Lower leg skin (tissue), 3 donors: ENCODE data around the gene CCT6B.

ENCODE experiments used
- CTCF ChIP-seq, 3 donors: fragments of 450-650 bp; IDR thresholded peaks; one replicate each; pipeline ENCODE4 v1.5.1; 2016; ENCODE audit warnings: antibody characterized with exemption in 3 of 3, mild to moderate bottlenecking in 3 of 3, moderate library complexity in 2 of 3
- POLR2A ChIP-seq, 2 donors: fragments of 450-650 bp; IDR thresholded peaks; one replicate each; pipeline ENCODE4 v1.6.1; 2016 to 2017; ENCODE audit warnings: antibody characterized with exemption in 2 of 2, mild to moderate bottlenecking in 1 of 2, moderate library complexity in 1 of 2

DNA sequence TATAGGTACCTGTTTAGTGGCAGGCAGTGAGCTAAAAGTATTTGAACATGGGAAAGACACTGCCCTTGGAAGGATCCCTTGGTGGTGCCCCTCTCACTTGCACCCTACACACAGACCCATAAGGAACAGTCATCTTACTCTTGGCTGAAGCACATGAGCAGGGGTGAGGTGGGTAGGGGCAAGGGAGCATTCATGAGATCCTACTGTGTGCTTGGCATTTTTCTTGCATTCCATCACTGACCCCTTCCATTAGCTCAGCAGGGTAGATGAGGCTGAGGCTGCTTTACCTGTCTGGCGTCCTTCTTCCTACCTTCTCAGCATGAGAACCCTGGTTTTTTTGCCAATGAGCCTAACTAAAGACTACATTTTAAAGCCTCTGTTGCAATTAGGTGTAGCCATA lies 48.3 kb downstream of the CCT6B start:
- TF ChIP-seq CTCF (IDR thresholded peaks at IDR 0.05) (no peak), POLR2A (IDR thresholded peaks at IDR 0.05) (no peak)
